NCI-H1436 (cell line): ENCODE data around the gene DYNLRB1.
"Not testable (repeated sequence)": the region's sequence is repeated elsewhere in the genome, so short reads cannot be mapped to it uniquely, and the experiment has no call there.

Experiments used
- DNase-seq: peaks from one replicate; lab custom pipeline; 2025; lab: John Stamatoyannopoulos, UW

The DYNLRB1 gene

DNA sequence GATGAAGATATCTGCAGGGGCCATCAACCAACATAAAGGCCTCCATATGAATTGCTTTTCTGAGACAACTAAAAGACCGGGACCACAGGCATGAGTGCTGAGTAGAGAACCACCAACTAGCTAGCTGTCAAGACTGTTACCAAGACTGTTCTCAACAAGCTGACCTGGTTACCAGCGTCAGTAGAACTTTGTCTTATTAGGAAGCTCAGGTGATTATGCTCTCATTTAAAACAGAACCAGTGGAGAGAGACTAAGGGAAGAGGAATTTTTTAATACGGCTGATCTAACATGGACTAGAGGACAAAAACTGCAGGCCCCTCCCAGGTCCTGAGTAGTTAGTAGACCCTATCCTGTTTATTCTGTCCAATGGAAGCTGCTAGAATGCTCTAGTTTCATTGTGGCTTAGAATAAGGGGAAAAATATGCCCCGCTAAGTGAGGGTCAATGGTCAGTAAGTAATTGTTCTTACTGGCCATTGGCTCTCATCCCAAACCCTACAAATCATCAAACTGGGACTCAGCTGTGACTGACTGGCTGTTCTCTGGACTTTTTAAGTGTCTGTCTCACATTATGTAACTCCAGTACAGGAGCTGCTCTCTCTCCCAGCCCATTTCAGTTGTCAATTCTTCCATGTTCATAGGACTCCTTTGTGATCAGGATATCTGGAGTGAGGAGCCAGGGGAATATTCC is 3.8 kb upstream of the DYNLRB1 start:
- no peak for DNase-seq

DNA sequence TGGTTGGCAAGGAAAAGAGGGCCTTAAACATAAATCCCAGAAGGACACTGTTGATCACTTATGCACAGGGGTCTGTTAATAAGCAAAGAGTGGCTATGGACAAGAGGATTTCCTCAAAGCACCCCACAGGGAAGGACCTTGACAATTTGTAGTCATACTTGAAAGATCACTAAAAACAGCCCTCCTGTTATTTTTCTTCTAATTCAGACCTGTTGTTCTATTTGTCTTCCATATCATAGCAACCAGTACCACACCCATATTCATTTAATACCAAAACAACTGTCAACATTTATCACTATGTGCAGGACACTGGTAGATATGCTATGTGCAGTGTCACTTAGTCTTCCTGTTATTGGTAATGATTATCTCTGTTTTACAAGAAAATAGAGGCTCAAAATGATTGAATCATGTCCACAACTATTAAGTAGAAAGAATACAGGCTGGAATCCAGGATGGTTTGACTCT is 3.2 kb upstream of the DYNLRB1 start:
- no peak for DNase-seq

DNA sequence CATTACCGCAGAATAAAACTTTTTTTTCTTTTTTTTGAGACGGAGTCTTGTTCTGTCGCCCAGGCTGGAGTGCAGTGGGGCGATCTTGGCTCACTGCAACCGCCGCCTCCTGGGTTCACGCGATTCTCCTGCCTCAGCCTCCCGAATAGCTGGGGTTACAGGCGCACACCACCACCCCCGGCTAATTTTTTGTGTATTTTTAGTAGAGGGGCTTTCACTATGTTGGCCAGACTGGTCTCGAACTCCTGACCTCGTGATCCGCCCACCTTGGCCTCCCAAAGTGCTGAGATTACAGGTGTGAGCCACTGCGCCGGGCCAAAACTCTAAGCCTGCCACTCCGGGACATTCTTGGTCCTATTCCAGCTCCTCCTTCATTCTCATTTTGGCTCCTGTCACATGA is 2.2 kb upstream of the DYNLRB1 start:
- not testable (repeated sequence) for DNase-seq

DNA sequence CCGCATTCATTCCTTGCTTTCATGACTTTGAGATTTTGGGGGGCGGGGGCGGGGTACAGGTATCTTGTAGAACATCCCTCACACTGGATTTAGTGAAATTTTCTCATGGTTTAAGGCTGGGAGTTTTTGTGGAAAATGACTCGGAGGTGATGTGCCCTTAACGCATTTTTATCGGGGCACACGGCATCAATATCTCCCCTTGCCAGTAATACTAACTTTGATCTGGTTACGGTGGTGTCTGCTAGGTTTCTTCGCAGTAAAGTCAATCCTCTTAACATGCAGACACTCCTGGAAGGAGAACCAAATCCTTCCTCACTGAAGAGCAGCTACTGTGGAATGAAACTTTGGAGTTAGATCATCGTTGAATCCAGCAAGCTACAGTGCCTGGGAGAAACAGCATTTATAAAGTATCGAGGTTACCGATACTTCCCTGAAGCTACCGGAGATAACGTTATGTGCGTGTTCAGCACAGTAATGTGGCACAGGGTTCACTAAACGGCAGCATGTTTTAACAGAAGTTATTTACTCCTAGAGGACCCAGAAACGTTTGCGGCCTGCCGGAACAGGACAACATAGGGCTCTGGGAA is 1.2 kb upstream of the DYNLRB1 start:
- DNase-seq, result no peak

DNA sequence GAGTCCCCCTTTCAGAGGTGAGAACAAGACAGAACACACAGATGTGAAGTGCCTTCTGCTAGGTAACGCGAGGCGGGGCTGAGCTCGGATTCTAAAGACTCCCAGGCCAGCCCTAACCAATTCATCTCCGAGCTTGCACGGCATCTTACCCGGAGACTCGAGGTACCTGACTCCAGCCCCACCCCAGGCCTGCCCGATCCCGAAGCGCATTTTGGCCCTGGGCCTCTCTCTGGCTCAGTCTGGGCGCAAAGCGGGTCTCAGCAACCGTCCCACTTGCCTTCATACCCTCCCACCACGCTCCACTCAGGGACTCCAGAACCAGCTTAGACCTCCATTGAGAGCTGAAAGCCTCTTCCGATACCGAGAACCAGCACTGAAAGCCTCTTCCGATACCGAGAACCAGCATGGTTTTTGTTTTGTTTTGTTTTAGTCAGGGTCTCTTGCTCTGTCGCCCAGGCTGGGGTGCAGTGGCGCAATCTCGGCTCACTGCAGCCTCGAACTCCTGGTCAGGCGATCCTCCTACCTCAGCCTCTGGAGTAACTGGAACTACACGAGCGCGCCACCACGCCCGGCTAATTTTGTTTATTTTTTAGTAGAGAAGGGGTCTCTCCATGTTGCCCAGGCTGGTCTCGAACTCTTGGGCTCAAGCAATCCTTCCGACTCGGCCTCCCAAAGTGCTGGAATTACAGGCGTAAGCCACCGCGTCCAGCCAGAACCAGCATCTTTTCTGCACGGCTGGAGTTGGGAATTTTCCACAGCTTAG is 557 bp upstream of the DYNLRB1 start:
- peak; percentile 55 for DNase-seq

DNA sequence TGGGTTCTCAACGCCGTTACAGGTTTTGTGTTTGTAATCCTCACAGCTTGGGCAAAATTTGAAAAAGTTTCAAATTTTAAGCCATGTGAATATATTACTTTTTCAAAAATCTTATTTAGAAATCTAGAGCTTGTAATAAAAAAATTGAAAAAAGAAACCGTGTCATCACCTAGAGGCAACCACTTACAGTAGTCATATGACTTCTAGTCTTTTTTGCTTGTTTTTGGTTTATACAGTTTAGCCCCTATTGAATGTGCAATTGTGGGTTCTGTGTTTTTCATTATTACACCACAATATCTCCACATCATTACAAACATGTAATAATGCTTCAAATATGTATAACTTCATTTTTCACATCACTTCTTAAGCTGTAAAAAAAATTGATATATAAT is 888 bp downstream of the DYNLRB1 start:
- DNase-seq, result no peak

DNA sequence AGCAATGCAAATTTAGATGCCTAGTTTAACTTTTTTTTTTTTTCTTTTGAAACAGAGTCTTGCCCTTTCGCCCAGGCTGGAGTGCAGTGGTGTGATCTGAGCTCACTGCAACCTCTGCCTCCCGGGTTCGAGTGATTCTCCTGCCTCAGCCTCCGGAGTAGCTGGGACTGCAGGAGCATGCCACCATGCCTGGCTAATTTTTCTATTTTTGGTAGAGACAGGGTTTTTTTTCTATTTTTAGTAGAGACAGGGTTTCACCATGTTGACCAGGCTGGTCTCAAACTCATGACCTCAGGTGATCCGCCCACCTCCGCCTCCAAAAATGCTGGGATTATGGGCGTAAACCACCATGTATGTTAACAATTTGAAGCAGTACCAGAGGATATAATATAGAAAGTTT is 2.6 kb downstream of the DYNLRB1 start:
- not testable (repeated sequence) for DNase-seq

DNA sequence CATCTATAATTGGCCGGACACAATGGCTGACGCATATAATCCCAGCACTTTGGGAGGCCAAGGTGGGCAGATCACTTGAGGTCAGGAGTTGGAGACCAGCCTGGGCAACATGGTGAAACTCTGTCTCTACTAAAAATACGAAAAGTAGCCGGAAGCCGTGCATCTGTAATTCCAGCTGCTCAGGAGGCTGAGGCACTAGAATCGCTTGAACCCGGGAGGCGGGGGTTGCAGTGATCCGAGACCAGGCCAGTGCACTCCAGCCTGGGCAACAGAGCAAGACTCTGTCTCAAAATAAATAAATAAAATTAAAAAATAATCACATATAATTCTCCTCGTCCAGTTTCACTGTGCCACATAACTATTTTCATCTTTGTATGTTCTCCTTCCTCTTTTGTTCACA is 3.6 kb downstream of the DYNLRB1 start:
- not testable (repeated sequence) for DNase-seq

DNA sequence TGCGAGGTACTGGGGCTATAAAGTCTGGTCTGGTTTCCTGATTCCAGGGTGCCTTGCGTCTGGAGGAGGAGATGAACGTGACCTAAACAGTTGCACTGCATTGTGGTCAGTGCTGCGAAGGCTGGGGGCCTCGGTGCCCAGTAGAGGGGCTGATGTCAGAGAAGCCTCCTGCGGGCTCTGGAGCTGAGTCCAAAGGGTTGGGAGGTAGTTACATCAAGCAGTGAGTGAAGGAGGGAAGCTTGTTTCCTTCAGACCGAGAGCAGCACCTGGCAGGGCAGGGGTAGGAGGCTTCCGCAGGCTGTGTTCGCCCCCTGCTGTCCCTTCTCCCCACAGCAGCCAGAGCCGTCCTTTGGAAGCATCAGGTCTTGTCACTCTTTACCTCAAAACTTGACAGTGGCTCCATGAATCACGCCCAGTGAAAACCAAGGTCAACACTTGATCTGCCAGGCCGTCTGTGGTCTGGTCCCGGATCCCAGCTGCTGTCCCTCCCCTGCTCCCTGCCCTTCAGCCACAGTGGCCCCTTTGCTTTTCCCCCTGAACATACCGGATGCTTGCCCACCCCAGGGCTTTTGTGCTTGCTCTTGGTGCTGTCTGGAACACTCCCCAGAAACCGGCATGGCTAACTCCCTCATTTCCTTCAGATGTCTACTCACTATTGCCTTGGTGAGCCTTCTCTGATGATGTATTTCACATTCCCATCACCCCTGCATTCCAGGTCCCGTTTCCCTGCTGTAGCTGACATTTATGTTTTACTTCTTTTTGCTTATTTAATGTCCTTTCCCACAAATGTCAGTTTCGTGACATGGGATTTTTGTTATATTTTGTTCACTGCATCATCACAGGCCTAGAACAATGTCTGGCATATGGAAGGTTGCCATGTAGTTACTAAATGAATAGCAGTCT is 7.0 kb downstream of the DYNLRB1 start:
- DNase-seq, result no peak

DNA sequence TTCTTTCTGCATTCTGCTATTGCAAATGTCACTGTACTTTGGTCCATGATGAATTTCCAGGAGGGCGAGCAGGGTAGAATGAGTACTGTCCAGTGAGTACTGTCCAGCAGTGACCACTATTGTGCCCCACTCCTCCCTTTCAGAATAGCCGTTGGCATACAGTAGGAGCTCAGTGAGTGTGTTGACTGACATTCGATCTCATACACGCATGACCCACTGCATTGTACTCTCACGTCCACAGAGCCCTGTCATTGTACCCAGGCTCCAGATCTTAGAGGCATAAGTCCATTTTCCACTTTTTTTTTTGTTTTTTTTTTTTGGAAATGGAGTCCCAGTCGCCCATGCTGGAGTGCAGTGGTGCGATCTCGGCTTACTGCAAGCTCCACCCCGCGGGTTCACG is 8.2 kb downstream of the DYNLRB1 start:
- DNase-seq, result no peak

- DNase-seq, result no peak
These were observed 9.1 kb downstream of the DYNLRB1 start for GRCh38 chr20:34525342-34525708.

- DNase-seq, result no peak
These were observed 9.6 kb downstream of the DYNLRB1 start for GRCh38 chr20:34525709-34526416.

DNA sequence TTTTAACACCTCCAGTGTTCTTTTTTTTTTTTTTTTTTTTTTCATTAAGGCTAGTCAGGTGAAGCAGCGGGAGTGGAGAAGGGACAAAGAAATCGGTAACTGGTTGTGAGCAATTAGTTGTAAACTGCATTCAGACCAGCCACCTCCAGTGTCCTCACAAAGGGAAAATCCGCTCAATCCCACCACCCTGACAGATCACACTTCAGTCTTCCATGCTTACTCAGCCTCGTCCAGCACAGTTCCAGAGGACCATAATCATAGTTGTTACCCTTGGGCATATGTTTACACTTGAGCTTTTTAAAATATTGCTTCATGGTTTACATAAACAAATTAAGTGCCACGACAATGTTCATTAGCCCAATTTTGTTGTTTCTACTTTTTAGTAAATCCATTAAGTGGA is 10.2 kb downstream of the DYNLRB1 start:
- no peak for DNase-seq

DNA sequence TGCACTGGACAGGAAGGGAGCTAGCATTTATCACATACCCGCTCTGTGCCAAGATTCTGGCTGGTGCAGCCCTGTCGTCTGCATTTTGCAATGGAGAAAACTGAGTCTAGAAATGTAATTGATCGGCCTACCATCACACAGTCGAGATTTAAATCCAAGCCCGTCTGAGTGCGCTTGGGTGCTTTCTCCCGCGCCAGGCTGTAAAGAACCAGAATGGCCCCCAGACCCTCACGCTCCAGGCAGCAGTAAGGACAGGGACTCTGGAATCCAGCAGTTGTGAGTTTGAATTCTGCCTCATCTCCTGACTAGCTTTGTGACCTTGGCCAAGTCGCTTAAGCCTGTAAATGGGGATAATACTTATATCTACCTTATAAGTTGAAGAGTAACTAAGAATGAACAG is 10.8 kb downstream of the DYNLRB1 start:
- DNase-seq, result no peak

GRCh38 chr20:34528921-34529297 is 12.7 kb downstream of the DYNLRB1 start:
- DNase-seq, result no peak

- DNase-seq, result no peak
These were observed 13.5 kb downstream of the DYNLRB1 start for GRCh38 chr20:34529742-34530141.

DNA sequence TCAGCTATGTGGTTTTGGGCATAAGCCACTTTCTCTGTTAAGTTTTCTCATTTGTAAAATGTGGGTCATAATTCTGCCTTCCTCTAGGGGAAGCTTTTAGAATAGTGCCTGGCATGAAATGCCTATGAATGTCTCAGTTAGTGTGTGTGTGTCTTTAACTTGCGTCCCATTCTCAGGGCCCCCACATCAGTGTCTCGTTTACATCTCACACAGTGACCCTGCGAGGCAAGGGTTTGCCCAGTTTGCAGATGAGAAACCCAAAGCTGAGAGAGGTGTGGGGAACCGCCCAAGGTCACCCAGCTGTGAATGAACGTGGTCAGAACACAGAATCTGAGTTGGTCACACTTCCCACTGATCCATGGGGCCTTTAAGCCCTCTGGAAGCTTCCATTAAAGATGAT is 14.1 kb downstream of the DYNLRB1 start:
- no peak for DNase-seq

DNA sequence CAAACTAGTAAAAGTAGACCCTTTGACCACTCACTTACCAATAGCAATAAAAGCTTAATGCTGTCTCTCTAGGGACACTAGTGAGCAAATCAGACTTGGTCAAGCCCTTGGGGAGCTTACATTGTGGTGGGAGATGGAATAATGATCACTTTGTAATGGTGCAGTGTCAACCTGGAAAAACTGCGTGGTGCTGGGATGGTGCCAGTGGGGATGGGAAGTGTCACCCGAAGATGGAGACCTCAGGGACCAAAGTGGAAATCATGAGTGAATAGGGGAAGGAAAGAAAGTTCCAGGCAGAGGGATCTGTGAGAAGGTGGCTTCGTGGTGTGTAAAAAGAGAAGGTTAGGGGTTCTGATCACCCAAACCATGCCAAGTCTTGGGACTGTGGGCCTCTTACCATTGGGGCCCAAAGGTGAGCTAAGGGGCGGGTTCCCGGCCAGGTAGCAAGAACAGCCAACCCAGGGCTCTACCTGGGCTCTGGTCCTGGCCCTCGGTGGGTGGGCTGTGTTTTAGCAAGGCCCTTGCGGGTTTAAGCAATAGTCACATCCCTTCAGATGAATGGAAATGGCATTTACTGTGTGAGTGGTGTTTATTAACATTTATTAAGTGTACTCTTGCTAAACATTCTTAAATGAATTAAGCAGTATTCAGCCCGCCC is 15.5 kb downstream of the DYNLRB1 start:
- no peak for DNase-seq

DNA sequence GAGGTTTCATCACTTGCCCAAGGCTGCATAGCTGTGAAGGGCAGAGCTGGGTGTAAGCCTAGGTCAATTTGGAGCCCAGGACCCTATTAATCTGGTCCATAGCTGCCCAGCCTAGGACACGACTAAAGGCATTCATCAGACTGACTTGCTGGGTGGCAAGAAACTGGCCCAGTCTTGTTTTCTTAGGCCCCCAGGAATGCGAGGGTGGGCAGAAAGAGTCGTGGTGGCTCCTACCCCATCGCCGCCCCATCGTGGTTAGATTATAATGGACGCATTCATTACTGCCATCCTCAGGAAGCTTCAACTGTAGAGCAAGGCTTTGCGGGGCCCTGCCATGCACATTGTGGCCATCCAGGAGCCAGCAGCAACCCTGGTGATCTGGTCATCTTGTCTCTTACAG is 16.1 kb downstream of the DYNLRB1 start:
- DNase-seq, result no peak

DNA sequence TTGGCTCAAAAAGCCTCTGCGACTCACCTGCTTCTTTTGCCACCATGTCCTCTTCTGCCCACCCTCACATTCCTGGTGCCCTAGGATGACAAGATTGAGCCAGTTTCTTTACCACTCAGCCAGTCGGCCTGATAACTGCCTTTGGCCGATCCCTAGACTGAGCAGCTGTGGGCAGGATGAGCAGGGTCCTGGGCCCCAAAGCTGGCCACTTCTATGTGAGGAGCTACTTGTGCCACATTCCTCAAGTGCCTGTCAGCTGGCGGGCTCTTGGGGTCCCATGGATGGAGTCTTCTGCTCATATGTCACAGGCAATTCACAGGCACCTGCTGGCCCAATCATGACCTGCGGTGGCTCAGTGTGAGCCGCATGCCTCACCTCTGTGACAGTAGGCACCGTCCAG is 16.5 kb downstream of the DYNLRB1 start:
- DNase-seq, result no peak
